NT2/D1 (cell line): Measurements from ENCODE around the gene ANKRD2.

Experiments
- SUZ12 ChIP-seq: IDR thresholded peaks from 2 replicates; pipeline ENCODE4 v1.6.1; 2011; ENCODE audit not compliant: insufficient read length, insufficient read depth; ENCODE audit errors: extremely low read depth
- ZNF274 ChIP-seq: IDR thresholded peaks from 2 replicates; pipeline ENCODE4 v1.6.1; 2011; ENCODE audit warnings: mild to moderate bottlenecking, low read depth, low read length

GRCh38 chr10:97567891-97568290 lies 4.7 kb upstream of the ANKRD2 start:
- TF ChIP-seq ZNF274 (no peak), SUZ12 (no peak)
